ENCODE measurements around the gene LRRC42.

LRRC42 gene

DNA sequence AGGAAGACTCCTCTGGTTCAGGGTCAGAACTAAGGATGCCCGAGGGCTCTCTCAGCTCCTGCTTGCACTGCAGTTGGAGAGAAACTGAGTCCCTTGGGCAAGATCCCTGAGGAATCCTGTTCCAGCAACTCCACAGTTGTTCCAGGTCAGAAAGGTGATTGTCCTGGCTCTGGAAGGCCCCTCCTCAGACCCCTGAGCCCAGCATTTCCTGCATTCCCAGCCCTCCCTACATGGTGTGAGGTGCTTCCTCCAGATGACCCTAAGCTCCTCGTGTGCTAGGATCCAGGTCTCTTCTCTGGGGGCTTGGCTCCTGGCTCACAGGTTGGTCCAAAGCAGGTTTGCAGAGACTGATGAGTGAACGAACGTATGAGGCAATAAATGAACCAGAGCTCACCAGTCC, 60.4 kb downstream of the LRRC42 start:
- TF ChIP-seq, protein P1, sequence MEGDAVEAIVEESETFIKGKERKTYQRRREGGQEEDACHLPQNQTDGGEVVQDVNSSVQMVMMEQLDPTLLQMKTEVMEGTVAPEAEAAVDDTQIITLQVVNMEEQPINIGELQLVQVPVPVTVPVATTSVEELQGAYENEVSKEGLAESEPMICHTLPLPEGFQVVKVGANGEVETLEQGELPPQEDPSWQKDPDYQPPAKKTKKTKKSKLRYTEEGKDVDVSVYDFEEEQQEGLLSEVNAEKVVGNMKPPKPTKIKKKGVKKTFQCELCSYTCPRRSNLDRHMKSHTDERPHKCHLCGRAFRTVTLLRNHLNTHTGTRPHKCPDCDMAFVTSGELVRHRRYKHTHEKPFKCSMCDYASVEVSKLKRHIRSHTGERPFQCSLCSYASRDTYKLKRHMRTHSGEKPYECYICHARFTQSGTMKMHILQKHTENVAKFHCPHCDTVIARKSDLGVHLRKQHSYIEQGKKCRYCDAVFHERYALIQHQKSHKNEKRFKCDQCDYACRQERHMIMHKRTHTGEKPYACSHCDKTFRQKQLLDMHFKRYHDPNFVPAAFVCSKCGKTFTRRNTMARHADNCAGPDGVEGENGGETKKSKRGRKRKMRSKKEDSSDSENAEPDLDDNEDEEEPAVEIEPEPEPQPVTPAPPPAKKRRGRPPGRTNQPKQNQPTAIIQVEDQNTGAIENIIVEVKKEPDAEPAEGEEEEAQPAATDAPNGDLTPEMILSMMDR (conservative IDR thresholded peaks at IDR 0.05; ENCODE audit: low read length), result no peak

DNA sequence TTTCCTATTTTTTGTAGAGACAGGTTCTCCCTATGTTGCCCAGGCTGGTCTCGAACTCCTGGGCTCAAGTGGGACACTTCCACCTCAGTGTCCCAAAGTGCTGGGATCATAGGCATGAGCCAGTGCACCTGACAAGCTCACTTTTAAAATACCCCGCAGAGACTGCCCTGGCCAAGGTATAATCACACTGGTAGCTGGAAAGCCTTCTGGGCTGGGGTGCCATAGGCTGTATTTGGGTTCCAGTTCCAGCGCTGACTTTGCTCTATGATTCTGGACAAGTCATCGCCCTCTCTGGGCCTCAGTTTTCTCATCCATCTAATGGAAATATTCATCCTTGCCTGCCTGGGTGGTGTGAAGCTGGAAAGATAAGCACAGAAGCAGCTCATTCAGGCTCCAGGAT, 61.5 kb downstream of the LRRC42 start:
- no peak overlapping the region for H3K4me3 ChIP-seq (ENCODE audit: low read length)
- no peak for DNase-seq (ENCODE audit: low read depth)
- TF ChIP-seq, protein P1 (conservative IDR thresholded peaks at IDR 0.05; ENCODE audit: low read length), result no peak

More for the DNA sequence above, 60.4 kb downstream of the LRRC42 start:
- no peak for DNase-seq (ENCODE audit: low read depth)
- H3K4me3 ChIP-seq (ENCODE audit: low read length), result no peak overlapping the region

DNA sequence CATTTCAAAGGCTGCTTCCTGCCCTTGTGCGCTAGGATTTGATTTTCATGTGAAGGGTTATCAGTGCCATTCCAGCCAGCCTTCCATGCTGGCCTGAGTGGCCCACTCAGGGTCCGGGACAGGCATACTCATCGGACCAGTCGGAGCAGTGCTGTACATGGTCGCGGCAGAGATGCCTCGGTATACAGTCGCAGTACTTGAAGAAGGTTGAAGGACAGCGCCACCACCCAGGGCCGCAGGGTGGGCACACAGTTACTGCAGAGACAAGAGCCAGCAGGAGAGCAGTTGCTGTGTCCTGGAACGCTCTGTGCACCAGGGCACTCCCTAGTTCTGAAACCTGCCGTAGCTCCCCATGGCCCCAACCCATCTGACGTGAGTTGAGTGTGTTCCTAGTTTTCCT, 62.7 kb downstream of the LRRC42 start:
- TF ChIP-seq, protein P1 (conservative IDR thresholded peaks at IDR 0.05; ENCODE audit: low read length), result no peak
- no peak overlapping the region for H3K4me3 ChIP-seq (ENCODE audit: low read length)
- no peak for DNase-seq (ENCODE audit: low read depth)

DNA sequence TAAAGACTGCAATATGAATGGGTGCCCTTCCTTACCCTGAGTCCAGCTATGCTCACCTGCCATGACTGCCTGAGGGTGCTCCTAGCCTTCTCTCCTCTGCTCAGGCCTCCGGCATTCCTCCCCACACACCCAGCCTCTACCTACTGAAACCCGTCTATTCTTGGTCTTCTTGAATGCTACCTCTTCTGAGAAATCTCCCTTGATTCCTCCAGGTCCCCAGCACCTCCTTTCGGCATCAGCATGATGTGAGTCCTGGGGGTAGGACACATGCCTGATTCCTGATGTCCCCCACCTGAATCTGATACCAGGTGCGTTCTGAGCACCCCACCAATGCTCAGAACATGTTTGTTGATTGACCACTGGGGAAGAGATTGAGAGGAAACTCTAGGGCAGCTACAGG, 63.3 kb downstream of the LRRC42 start:
- no peak overlapping the region for H3K4me3 ChIP-seq (ENCODE audit: low read length)
- DNase-seq (ENCODE audit: low read depth), result no peak
- TF ChIP-seq, protein P1 (conservative IDR thresholded peaks at IDR 0.05; ENCODE audit: low read length), result no peak

DNA sequence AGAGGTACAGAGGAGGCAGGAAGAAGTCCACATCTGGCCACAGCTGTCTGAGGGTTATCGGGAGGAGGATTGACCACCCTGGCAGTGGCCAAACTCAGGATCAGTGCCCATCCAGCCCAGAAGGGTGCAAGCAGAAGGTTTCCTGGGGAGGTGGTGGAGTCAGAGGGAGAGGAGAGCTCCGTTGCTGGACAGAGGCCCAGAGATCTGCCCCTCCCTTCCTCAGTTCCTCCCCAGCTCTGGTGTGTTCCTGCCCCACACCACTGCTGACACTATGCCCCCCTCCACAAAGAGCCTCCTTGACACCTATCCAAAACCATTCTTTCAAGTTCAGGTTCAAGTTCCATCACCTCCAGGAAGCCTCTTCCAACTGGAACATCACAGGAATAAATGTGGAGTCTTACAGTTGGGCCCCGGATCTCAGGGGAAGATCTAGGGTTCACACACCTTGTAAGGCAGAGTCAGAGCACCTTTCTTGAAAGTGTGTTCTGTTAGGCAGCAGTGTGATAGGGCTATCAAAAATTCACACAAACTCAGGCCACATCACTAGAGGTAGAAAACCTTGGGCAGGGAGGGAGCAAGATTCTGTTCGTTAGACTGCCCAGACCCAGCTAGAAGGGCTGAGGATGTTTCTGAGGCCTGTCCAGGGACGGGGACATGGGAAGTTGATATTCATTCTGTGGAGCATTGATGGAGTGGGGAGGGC, 64.4 kb downstream of the LRRC42 start:
- H3K4me3 ChIP-seq (ENCODE audit: low read length), result no peak overlapping the region
- no peak for DNase-seq (ENCODE audit: low read depth)
- TF ChIP-seq, protein P1 (conservative IDR thresholded peaks at IDR 0.05; ENCODE audit: low read length), result no peak

DNA sequence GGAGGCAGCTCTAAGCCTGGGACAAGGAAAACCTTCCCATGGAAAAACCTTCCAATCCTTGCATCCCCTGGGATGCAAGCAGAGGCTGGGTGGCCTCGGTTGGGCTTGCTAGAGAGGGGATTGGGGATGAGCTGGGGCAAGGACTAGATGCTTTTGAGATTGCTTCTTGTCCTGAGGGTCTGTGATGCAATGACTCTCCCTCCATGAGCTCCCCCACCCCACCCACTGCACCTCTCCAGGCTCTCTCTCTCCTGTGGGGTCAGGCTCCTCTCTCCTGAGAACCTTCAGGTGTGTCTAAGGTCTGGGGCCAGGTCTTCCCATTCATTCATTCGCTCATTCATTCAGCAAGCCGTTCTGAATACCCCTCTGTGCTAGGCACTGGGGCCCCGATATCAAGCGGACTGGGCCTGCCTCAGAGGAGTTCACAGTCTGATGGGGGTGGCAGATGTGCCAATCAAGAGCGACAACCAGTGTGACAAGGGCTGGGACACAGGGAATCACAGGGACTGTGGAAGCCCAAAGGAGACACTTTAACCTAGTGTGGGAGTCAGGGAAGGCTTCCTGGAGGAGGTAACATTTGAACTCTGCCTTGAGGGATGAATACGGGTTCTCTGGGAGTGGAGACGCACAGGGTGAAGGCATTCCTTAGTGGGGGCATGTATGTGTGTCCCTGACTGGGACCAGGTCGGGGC, 65.3 kb downstream of the LRRC42 start:
- no peak for DNase-seq (ENCODE audit: low read depth)
- TF ChIP-seq, protein P1 (conservative IDR thresholded peaks at IDR 0.05; ENCODE audit: low read length), result no peak
- no peak overlapping the region for H3K4me3 ChIP-seq (ENCODE audit: low read length)

DNA sequence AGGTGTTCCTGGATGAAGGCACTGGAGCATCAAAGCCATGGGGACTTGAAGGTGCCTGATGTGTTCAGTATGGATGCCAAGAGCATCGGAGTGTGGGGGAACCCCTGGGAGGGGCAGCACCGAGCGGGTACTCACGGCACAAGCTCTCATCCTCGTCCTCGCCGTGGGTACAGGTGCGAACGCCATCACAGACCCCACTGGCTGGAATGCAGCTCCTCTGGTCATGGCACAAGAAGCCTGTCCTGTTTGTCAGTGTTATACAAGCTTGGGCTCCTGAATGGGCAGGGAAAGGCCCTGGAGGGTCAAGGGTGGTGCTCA, 65.8 kb downstream of the LRRC42 start:
- DNase-seq (ENCODE audit: low read depth), result no peak
- TF ChIP-seq, protein P1 (conservative IDR thresholded peaks at IDR 0.05; ENCODE audit: low read length), result no peak
- H3K4me3 ChIP-seq (ENCODE audit: low read length), result no peak overlapping the region

All from AG10803 (cell line).